Keratinocyte (primary cell): ENCODE data around the gene KLHL21. TPM values are rescaled to one million over a fixed set of nuclear protein-coding genes. Genes with fewer than 3 reads are reported as not detected.
"Not testable (repeated sequence)": the region's sequence is repeated elsewhere in the genome, so short reads cannot be mapped to it uniquely, and the experiment has no call there.

Experiments used
- DNase-seq: peaks from one replicate; pipeline ENCODE4 v3.0.0-alpha.2; 2011; ENCODE audit warnings: low read depth, missing footprints, low spot score
- FAIRE-seq: peaks from 2 replicates; lab custom pipeline; 2011; peaks lifted over from hg19 to GRCh38; lab: Jason Lieb, UNC
- H2AFZ ChIP-seq: 2 replicates; pipeline ENCODE4 v1.6.0; 2012; ENCODE audit warnings: low read length, control low read depth, inconsistent platforms; ENCODE audit not compliant: control insufficient read depth
- H3K27ac ChIP-seq: 2 replicates; pipeline ENCODE4 v1.5.1; 2011; ENCODE audit warnings: low read length; ENCODE audit not compliant: control insufficient read depth, insufficient read depth
- H3K27me3 ChIP-seq: 3 replicates; pipeline ENCODE4 v1.6.0; 2011; ENCODE audit warnings: low read length; ENCODE audit not compliant: control insufficient read depth, insufficient read depth; ENCODE audit errors: extremely low read depth
- H3K36me3 ChIP-seq, 2 experiments: 2 replicates in 1 of 2; 3 replicates in 1 of 2; pipeline ENCODE4 v1.5.1; 2011; ENCODE audit warnings: low read length in 2 of 2, mild to moderate bottlenecking in 1 of 2; ENCODE audit not compliant: control insufficient read depth in 2 of 2, insufficient read depth in 2 of 2; ENCODE audit errors: extremely low read depth in 1 of 2
- H3K4me1 ChIP-seq: 3 replicates; pipeline ENCODE4 v1.5.1; 2011; ENCODE audit warnings: low read length; ENCODE audit not compliant: control insufficient read depth, insufficient read depth; ENCODE audit errors: extremely low read depth
- H3K4me2 ChIP-seq: 3 replicates; pipeline ENCODE4 v1.6.0; 2011; ENCODE audit warnings: low read depth, low read length; ENCODE audit not compliant: control insufficient read depth, insufficient read depth; ENCODE audit errors: extremely low read depth
- H3K4me3 ChIP-seq, 3 experiments: fragments of 200-600 bp in 1 of 3; sonication (generic) in 1 of 3; 2 replicates in 2 of 3; 3 replicates in 1 of 3; pipeline ENCODE4 v1.5.1; 2011 to 2016; ENCODE audit warnings: low read length in 3 of 3, mild to moderate bottlenecking in 3 of 3, control low read depth in 2 of 3, inconsistent platforms in 1 of 3, low read depth in 1 of 3, mixed read lengths in 1 of 3, mixed run types in 1 of 3, moderate library complexity in 1 of 3; ENCODE audit not compliant: control insufficient read depth in 2 of 3, insufficient read depth in 2 of 3; ENCODE audit errors: extremely low read depth in 1 of 3
- H3K79me2 ChIP-seq: 2 replicates; pipeline ENCODE4 v1.6.0; 2012; ENCODE audit warnings: low read length; ENCODE audit not compliant: control insufficient read depth, insufficient read depth
- H3K9ac ChIP-seq: 3 replicates; pipeline ENCODE4 v1.6.0; 2011; ENCODE audit warnings: low read length; ENCODE audit not compliant: control insufficient read depth, insufficient read depth; ENCODE audit errors: extremely low read depth
- H3K9me1 ChIP-seq: 3 replicates; pipeline ENCODE4 v1.6.0; 2011; ENCODE audit warnings: low read length; ENCODE audit not compliant: control insufficient read depth, insufficient read depth; ENCODE audit errors: extremely low read depth
- H3K9me3 ChIP-seq: 2 replicates; pipeline ENCODE4 v1.5.1; 2012; ENCODE audit warnings: low read depth, low read length; ENCODE audit not compliant: control insufficient read depth
- H4K20me1 ChIP-seq: 3 replicates; pipeline ENCODE4 v1.6.0; 2011; ENCODE audit warnings: low read length; ENCODE audit not compliant: control insufficient read depth, insufficient read depth; ENCODE audit errors: extremely low read depth
- EZH2 ChIP-seq: IDR thresholded peaks from one replicate; pipeline ENCODE4 v1.6.1; 2012; ENCODE audit warnings: inconsistent platforms, mild to moderate bottlenecking, low read length, moderate library complexity
- dilution Hi-C: fragments of 300-500 bp; cut with MboI; formaldehyde crosslinking; loops from one replicate; pipeline ENCODE4 v1.7.0; 2020; ENCODE audit warnings: low sequenced_read_pairs; ENCODE audit not compliant: extremely low pct_ligation_motif_present
- polyA plus RNA-seq, 5 experiments: library from polyadenylated mRNA; depleted of rRNA in 3 of 5; stranded (reverse) in 3 of 5; stranded (forward) in 1 of 5; unstranded in 1 of 5; fragments of >200 nt; gene quantifications; 1 replicate in 1 of 5; 2 replicates in 3 of 5; 3 replicates in 1 of 5; pipeline versions ENCODE4 v1.2.1 to v1.2.3, GENCODE V29; 2011 to 2012; ENCODE audit warnings: missing spikeins in 2 of 5, low read depth in 1 of 5, low replicate concordance in 1 of 5
- TF ChIP-seq, protein P1 (sequence below), 3 experiments: IDR thresholded peaks in 1 of 3; conservative IDR thresholded peaks in 1 of 3; optimal IDR thresholded peaks in 1 of 3; 2 replicates in 2 of 3; 3 replicates in 1 of 3; pipeline versions ENCODE3 to v1.5.1; 2011; ENCODE audit warnings: low read length in 3 of 3, mild to moderate bottlenecking in 3 of 3, moderate library complexity in 2 of 3, control low read depth in 1 of 3, inconsistent platforms in 1 of 3; ENCODE audit not compliant: insufficient read depth in 2 of 3; ENCODE audit errors: extremely low read depth in 1 of 3

Gene KLHL21
- polyA plus RNA-seq, 1 donor (not counting 4 experiments of a cell fraction or from before 2014, with no cell fraction given) = 24.8 TPM

DNA sequence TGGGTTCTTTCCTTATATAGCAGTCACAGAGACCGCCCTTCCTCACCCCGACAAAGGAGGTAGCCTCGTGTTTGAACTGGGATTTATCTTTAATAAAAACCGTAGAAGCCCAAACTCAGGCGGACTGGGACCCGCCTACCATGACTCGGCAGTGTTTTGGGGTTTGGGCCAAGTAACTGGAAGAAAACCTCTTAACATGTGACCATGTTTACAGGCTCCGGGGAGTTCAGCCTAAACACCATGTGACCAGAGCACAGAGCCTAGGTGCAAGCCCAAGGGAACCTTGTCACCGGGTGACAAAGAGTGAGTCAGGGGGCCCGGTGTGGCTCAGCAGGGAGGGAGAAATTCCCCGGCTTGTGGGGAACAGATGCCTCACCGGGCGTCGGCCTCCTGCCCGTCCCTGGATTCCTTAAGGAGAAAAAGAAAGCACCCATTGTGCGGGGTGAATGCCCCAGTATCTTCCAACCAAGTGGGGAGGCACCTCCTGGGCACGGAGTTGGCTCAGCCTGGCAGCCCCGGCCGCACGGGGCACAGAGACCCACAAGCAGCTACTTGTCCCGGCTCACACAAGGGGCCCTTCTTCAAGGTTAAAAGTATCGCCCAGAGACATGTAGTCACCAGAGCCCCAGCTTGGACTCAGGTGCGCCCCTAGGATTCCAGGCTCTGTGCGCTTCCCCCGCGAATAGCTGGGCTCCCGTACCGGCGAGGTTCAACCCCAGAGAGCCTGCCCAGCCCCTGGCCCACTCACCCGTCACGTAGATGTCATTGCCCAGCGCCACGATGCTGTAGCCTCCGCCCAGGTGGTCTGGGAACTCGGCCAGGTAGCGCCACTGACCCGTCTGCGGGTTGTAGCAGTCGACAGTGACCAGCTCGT lies 1.4 kb downstream of the KLHL21 start:
- DNase-seq (peak; percentile 96), FAIRE-seq (peak; percentile 46)
- Histone ChIP-seq H4K20me1 (peaks cover 39% of the 10 kb centered on the region), H3K4me1 (peaks cover 50% of the 10 kb centered on the region), H3K9me3 (no peaks in the 10 kb centered on the region), H3K79me2 (peaks cover 62% of the 10 kb centered on the region), H3K27ac (peak overlapping the region; percentile 100), H3K9ac (peak overlapping the region; percentile 100), H3K9me1 (peaks cover 4% of the 10 kb centered on the region), H3K4me2 (peak overlapping the region; percentile 100), H3K27me3 (no peaks in the 10 kb centered on the region), H2AFZ (no peak overlapping the region), H3K4me3 (peak overlapping the region; percentile 97 to 100 (median 99)), H3K36me3 (peaks cover 21 to 34% of the 10 kb centered on the region in 2 experiments)
- no peak for TF ChIP-seq EZH2
- TF ChIP-seq, protein P1, sequence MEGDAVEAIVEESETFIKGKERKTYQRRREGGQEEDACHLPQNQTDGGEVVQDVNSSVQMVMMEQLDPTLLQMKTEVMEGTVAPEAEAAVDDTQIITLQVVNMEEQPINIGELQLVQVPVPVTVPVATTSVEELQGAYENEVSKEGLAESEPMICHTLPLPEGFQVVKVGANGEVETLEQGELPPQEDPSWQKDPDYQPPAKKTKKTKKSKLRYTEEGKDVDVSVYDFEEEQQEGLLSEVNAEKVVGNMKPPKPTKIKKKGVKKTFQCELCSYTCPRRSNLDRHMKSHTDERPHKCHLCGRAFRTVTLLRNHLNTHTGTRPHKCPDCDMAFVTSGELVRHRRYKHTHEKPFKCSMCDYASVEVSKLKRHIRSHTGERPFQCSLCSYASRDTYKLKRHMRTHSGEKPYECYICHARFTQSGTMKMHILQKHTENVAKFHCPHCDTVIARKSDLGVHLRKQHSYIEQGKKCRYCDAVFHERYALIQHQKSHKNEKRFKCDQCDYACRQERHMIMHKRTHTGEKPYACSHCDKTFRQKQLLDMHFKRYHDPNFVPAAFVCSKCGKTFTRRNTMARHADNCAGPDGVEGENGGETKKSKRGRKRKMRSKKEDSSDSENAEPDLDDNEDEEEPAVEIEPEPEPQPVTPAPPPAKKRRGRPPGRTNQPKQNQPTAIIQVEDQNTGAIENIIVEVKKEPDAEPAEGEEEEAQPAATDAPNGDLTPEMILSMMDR (optimal IDR thresholded peaks at IDR 0.05 in 1 of 3, IDR thresholded peaks at IDR 0.05 in 1 of 3, conservative IDR thresholded peaks at IDR 0.05 in 1 of 3; ENCODE audit: extremely low read depth in 1 of 3, insufficient read depth in 2 of 3, low read length in 3 of 3) = no peak
- dilution Hi-C loops = no loop called here

DNA sequence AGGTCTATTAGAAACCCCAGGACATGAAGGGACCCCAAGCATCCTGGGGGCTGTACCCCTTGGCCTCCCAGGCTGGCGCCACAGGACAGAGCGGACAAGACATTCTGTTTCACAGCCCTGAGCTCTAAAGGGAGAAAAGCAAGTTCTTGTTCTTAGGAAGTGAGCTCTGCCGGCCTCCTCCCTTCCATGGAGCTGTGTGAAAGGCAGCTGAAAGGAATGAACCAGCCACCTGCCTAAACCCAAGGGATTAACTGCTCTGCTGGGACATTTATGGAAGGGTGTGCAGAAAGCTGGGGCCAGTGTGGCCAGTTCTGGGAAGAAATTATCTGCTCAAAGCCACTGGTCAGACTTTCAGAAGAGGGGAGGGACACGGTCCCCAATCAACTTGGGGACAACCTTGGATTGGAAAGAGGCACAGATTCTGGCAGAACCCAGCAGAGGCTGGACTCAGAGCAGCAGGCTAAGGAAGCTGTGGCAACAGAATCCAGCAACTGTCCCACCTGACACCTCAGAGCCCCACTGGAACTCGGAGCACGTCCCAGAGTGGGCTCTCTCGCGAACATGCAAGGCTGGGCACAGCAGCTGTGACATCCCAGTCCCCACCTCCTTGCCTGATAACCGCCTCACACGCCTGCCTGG lies 2.1 kb downstream of the KLHL21 start:
- Histone ChIP-seq H3K36me3 (peaks cover 27 to 41% of the 10 kb centered on the region in 2 experiments), H3K9ac (peak overlapping the region; percentile 100), H2AFZ (no peak overlapping the region), H3K9me3 (no peaks in the 10 kb centered on the region), H3K9me1 (peaks cover 6% of the 10 kb centered on the region), H3K4me3 (peak overlapping the region; percentile 97 to 100 (median 99)), H4K20me1 (peaks cover 47% of the 10 kb centered on the region), H3K27me3 (no peaks in the 10 kb centered on the region), H3K79me2 (peaks cover 69% of the 10 kb centered on the region), H3K4me1 (peaks cover 50% of the 10 kb centered on the region), H3K27ac (peak overlapping the region; percentile 100), H3K4me2 (peak overlapping the region; percentile 100)
- TF ChIP-seq, protein P1 (optimal IDR thresholded peaks at IDR 0.05 in 1 of 3, IDR thresholded peaks at IDR 0.05 in 1 of 3, conservative IDR thresholded peaks at IDR 0.05 in 1 of 3; ENCODE audit: extremely low read depth in 1 of 3, insufficient read depth in 2 of 3, low read length in 3 of 3) = no peak
- no peak for TF ChIP-seq EZH2
- FAIRE-seq (no peak), DNase-seq (no peak)
- dilution Hi-C loops = no loop called here

DNA sequence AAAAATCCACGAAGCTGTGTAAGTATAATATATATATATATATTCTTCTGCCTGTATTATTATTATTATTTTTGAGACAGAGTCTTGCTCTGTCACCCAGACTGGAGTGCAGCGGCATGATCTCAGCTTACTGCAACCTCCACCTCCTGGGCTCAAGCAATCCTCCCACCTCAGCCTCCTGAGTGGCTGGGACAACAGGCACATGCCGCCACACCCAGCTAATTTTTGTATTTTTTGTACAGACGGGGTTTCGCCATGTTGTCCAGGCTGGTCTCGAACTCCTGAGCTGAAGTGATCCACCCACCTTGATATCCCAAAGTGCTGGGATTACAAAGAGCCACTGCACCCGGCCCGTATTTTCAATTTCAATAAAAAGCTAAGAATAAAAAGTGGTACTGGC lies 2.7 kb downstream of the KLHL21 start:
- H2AFZ ChIP-seq, H3K27me3 ChIP-seq, H3K9me3 ChIP-seq, FAIRE-seq, dilution Hi-C loops, DNase-seq, H3K9me1 ChIP-seq: not testable (repeated sequence)
- H3K36me3 ChIP-seq = peaks cover 33 to 46% of the 10 kb centered on the region in 2 experiments
- peaks cover 52% of the 10 kb centered on the region for H4K20me1 ChIP-seq
- H3K79me2 ChIP-seq = peaks cover 75% of the 10 kb centered on the region
- H3K4me2 ChIP-seq = peak overlapping the region; percentile 100
- peak overlapping the region; percentile 97 to 100 (median 99) for H3K4me3 ChIP-seq
- peak overlapping the region; percentile 100 for H3K9ac ChIP-seq
- H3K4me1 ChIP-seq = peaks cover 50% of the 10 kb centered on the region
- peak overlapping the region; percentile 100 for H3K27ac ChIP-seq
